ENCODE results near the gene WNT8A.

GRCh38 chr5:138128334-138128733 lies 44.5 kb downstream of the WNT8A start:
- TF ChIP-seq CTCF (IDR thresholded peaks at IDR 0.05) (no peak), EZH2 (IDR thresholded peaks at IDR 0.05; ENCODE audit: borderline replicate concordance, insufficient read depth, low read depth, low read length, poor library complexity, severe bottlenecking) (no peak)
